Calu3 (cell line): Measurements from ENCODE around the gene FITM1. TPM values are rescaled to one million over a fixed set of nuclear protein-coding genes. Genes with fewer than 3 reads are reported as not detected.

Experiments used
- BruUV-seq: library from RNA; stranded (reverse); fragments of 400-500 nt; replicated peaks from 2 replicates; lab custom pipeline; 2021; lab: Mats Ljungman, UMichigan
- CTCF ChIA-PET: fragments of 300-600 bp; sonication (Branson Sonifier 250); formaldehyde crosslinking; loops from one replicate; lab custom pipeline; 2022; ENCODE audit warnings: antibody characterized with exemption; lab: Charles Lee
- DNase-seq: peaks from one replicate; pipeline ENCODE4 v3.0.0; 2022
- H3K27ac Mint-ChIP-seq: one replicate; pipeline ENCODE4 v1.8.0; 2022; ENCODE audit warnings: mixed read lengths; ENCODE audit not compliant: unreplicated experiment
- H3K27me3 Mint-ChIP-seq: one replicate; pipeline ENCODE4 v1.8.0; 2022; ENCODE audit warnings: mixed read lengths; ENCODE audit not compliant: unreplicated experiment
- H3K36me3 Mint-ChIP-seq: one replicate; pipeline ENCODE4 v1.8.0; 2022; ENCODE audit warnings: mild to moderate bottlenecking, moderate library complexity, mixed read lengths; ENCODE audit not compliant: insufficient read depth, unreplicated experiment
- H3K4me1 Mint-ChIP-seq: one replicate; pipeline ENCODE4 v1.8.0; 2022; ENCODE audit warnings: mild to moderate bottlenecking, low read depth, mixed read lengths; ENCODE audit not compliant: unreplicated experiment
- H3K4me3 Mint-ChIP-seq: one replicate; pipeline ENCODE4 v1.8.0; 2022; ENCODE audit warnings: mild to moderate bottlenecking, low read depth, moderate library complexity, mixed read lengths; ENCODE audit not compliant: unreplicated experiment
- H3K9me3 Mint-ChIP-seq: one replicate; pipeline ENCODE4 v1.8.0; 2022; ENCODE audit warnings: low read depth, mixed read lengths; ENCODE audit not compliant: unreplicated experiment
- CTCF ChIP-seq: fragments of 200-600 bp; IDR thresholded peaks from one replicate; pipeline ENCODE4 v1.8.0; 2022; ENCODE audit warnings: antibody characterized with exemption; ENCODE audit not compliant: unreplicated experiment
- intact Hi-C: fragments of 100-400 bp; cut with micrococcal nuclease; formaldehyde crosslinking; loops from one replicate; pipeline ENCODE4 v1.10.0; 2022; ENCODE audit not compliant: unreplicated experiment
- total RNA-seq: library from RNA; stranded (reverse); gene quantifications from 2 replicates; pipeline ENCODE4 v1.2.3, GENCODE V29; 2022

FITM1 gene
- total RNA-seq, 1 experiment from 2014 or later = 0.47 TPM

GRCh38 chr14:24167469-24168114 is 37.1 kb downstream of the FITM1 start:
- intact Hi-C loops = no loop called here
- CTCF ChIA-PET = no interaction called here
- Mint-ChIP-seq H3K4me1 (no peaks in the 10 kb centered on the region), H3K4me3 (no peak overlapping the region), H3K9me3 (no peaks in the 10 kb centered on the region), H3K27ac (peak overlapping the region; percentile 55), H3K27me3 (no peaks in the 10 kb centered on the region), H3K36me3 (peaks cover 40% of the 10 kb centered on the region)
- BruUV-seq = no TSS peak
- no peak for TF ChIP-seq CTCF
- no peak for DNase-seq

DNA sequence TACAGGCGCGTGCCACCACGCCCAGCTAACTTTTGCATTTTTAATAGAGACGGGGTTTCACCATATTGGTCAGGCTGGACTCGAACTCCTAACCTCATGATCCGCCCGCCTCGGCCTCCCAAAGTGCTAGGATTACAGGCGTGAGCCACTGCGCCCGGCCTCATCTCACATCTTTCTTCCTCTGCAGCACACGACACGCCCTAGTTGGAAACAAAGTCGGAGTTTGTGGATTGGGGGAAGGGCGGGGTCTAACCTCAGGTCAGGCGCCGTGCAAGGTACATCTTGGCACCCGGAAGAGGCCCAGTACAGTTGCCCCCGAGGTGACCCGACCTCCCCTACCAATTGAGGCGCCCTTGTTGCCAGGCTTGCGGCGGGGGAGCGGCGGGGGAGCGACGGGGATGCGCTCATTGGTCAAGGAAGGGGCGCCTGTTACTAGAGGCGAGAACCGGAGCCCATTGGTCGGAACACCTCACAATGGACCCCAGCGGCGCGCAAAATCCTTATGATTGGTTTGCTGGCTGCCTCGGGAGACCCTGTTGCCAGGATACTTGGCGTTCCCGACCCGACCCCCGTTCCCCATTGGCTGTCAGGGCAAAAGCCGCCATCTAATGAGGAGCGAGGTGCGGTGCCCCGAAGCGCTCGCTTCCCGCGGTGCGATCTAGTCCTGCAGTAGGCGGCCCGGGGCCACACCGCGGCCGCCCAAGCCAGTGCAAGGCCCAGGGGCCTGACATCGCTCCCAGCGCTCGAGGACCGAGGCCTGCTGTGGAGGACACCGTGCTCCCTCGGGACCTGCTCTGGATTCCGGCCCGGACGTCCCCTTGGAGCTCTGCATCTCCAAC is 41.2 kb downstream of the FITM1 start, which contains the start of gene REC8:
TSS of gene REC8 (plus strand) at position 659 of the 839 bp plus-strand sequence. CDS start 473 bp downstream, outside the sequence.
- Mint-ChIP-seq H3K27ac (no peak within 1 kb of the TSS), H3K36me3 (peaks cover 41% of the 10 kb centered on the region), H3K27me3 (no peaks in the 10 kb centered on the region), H3K4me3 (no peak within 1 kb of the TSS), H3K4me1 (no peaks in the 10 kb centered on the region), H3K9me3 (no peaks in the 10 kb centered on the region)
- no TSS peak for BruUV-seq
- no peak for TF ChIP-seq CTCF
- CTCF ChIA-PET = no interaction called here
- intact Hi-C loops = no loop called here
- DNase-seq = no peak

DNA sequence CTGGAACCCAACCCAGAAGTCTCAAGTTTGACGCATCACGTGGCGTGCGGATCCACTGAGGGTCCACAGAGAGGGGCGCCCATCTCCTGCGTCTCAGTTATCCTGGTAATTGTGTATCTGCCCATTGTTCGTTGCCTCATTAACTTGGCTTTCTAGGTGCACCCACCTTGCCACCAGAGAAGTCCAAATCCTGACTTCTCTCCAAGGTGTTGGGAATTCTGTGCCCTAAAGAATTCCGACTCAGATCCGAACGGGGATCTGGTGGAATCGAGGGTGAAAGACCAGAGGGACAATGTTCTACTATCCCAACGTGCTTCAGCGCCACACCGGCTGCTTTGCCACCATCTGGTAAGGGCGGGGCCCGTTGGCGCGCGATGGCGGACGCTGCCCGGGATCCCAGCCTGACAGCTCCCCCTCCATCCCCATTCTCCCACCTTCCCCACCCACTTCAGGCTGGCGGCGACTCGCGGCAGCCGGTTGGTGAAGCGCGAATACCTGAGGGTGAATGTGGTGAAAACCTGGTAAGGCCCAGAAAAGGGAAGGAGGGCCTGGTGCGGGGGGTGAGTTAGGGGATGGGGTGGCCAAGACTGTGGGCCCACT is 41.9 kb downstream of the FITM1 start:
- Mint-ChIP-seq H3K27ac (no peak overlapping the region), H3K4me3 (no peak overlapping the region), H3K27me3 (no peaks in the 10 kb centered on the region), H3K4me1 (no peaks in the 10 kb centered on the region), H3K9me3 (no peaks in the 10 kb centered on the region), H3K36me3 (peaks cover 40% of the 10 kb centered on the region)
- BruUV-seq = no TSS peak
- DNase-seq = no peak
- intact Hi-C loops = no loop called here
- TF ChIP-seq CTCF = no peak
- CTCF ChIA-PET = no interaction called here

- no peaks in the 10 kb centered on the region for H3K27me3 Mint-ChIP-seq
- H3K4me3 Mint-ChIP-seq = no peak overlapping the region
- intact Hi-C loops = no loop called here
- H3K36me3 Mint-ChIP-seq = peaks cover 40% of the 10 kb centered on the region
- H3K27ac Mint-ChIP-seq = peak overlapping the region; percentile 24
- no peaks in the 10 kb centered on the region for H3K9me3 Mint-ChIP-seq
- no peak for TF ChIP-seq CTCF
- CTCF ChIA-PET = no interaction called here
- H3K4me1 Mint-ChIP-seq = no peaks in the 10 kb centered on the region
- DNase-seq = no peak
- BruUV-seq = no TSS peak
Measured at GRCh38 chr14:24172871-24173281, 42.4 kb downstream of the FITM1 start.
